Measurements from ENCODE around the gene UGT1A1. TPM values are rescaled to one million over a fixed set of nuclear protein-coding genes. Genes with fewer than 3 reads are reported as not detected.

The UGT1A1 gene
- total and polyA plus RNA-seq, 2 donors (not counting 1 experiment from before 2014, with no cell fraction given): not detected

DNA sequence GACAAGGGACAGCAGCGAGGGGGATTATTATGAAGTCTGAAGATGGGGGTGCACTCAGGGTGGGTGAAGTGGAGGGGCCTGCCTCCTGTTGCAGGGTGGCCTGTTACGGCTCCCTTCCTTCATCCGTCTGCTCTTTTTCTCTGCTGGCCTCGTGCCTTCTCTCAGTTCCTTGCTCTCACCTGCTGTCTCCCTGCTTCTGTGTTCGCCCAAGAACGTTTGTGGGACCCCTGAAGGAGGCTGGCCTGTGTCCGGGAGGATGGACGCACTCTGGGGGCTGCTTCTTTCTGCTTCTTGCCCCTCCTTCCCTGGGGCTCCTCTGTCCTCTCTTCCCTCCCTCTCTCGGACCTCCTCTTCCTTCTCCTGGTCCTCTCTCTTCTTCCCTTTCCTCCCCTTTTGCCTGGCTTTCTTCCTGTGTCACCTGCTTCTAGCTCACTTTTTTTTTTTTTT lies 31.8 kb downstream of the UGT1A1 start:
- Histone ChIP-seq H2AFZ (ENCODE audit: insufficient read depth, low read depth, low read length, poor library complexity, severe bottlenecking) (no peak overlapping the region), H3K27ac (ENCODE audit: low read length in 2 of 2) (no peak overlapping the region), H3K36me3 (replicated peaks in 1 of 2; ENCODE audit: control extremely low read depth in 1 of 2, control insufficient read depth in 1 of 2, extremely low read depth in 1 of 2, insufficient read depth in 2 of 2, low read length in 1 of 2) (no peaks in the 10 kb centered on the region), H3K27me3 (replicated peaks in 1 of 4; ENCODE audit: control extremely low read depth in 1 of 4, control insufficient read depth in 3 of 4, insufficient read depth in 4 of 4, low read length in 3 of 4) (no peaks in the 10 kb centered on the region), H3K4me2 (replicated peaks; ENCODE audit: low read depth, low read length, poor library complexity, severe bottlenecking) (no peak overlapping the region), H3K9ac (ENCODE audit: low read length) (no peak overlapping the region), H3K4me1 (ENCODE audit: control insufficient read depth in 2 of 2, insufficient read depth in 2 of 2, low read length in 2 of 2) (no peaks in the 10 kb centered on the region), H3K79me2 (ENCODE audit: control insufficient read depth, insufficient read depth, low read length) (no peaks in the 10 kb centered on the region), H3K4me3 (ENCODE audit: control extremely low read depth in 1 of 5, extremely low read depth in 1 of 5, insufficient read depth in 1 of 5, low read depth in 2 of 5, low read length in 4 of 5) (no peak overlapping the region), H4K20me1 (ENCODE audit: control insufficient read depth, insufficient read depth, low read length, poor library complexity, severe bottlenecking) (no peaks in the 10 kb centered on the region), H3K9me3 (ENCODE audit: control extremely low read depth in 1 of 3, control insufficient read depth in 2 of 3, insufficient read depth in 1 of 3, low read length in 2 of 3) (peaks cover 0 to 8% (median 0%) of the 10 kb centered on the region in 3 donors)
- Mint-ChIP-seq H3K4me3 (no peak overlapping the region), H3K4me1 (no peaks in the 10 kb centered on the region), H3K9me3 (ENCODE audit: insufficient read depth) (peaks cover 2% of the 10 kb centered on the region), H3K27ac (no peak overlapping the region), H3K27me3 (peaks cover 6% of the 10 kb centered on the region)
- ATAC-seq (ENCODE audit: low read depth) (no peak), DNase-seq (no peak)
- no peak for TF ChIP-seq EZH2 (IDR thresholded peaks at IDR 0.05; ENCODE audit: borderline replicate concordance, insufficient read depth, low read depth, low read length, poor library complexity, severe bottlenecking)
- TF ChIP-seq, protein P1, sequence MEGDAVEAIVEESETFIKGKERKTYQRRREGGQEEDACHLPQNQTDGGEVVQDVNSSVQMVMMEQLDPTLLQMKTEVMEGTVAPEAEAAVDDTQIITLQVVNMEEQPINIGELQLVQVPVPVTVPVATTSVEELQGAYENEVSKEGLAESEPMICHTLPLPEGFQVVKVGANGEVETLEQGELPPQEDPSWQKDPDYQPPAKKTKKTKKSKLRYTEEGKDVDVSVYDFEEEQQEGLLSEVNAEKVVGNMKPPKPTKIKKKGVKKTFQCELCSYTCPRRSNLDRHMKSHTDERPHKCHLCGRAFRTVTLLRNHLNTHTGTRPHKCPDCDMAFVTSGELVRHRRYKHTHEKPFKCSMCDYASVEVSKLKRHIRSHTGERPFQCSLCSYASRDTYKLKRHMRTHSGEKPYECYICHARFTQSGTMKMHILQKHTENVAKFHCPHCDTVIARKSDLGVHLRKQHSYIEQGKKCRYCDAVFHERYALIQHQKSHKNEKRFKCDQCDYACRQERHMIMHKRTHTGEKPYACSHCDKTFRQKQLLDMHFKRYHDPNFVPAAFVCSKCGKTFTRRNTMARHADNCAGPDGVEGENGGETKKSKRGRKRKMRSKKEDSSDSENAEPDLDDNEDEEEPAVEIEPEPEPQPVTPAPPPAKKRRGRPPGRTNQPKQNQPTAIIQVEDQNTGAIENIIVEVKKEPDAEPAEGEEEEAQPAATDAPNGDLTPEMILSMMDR (IDR thresholded peaks at IDR 0.05): no peak
- POLR2A ChIA-PET: no interaction called here
- intact Hi-C loops (cut with micrococcal nuclease): no loop called here
- WGBS (ENCODE audit: insufficient coverage): 78% methylated on average over 9 of the region's 9 CpGs
- CTCF ChIA-PET: no interaction called here

DNA sequence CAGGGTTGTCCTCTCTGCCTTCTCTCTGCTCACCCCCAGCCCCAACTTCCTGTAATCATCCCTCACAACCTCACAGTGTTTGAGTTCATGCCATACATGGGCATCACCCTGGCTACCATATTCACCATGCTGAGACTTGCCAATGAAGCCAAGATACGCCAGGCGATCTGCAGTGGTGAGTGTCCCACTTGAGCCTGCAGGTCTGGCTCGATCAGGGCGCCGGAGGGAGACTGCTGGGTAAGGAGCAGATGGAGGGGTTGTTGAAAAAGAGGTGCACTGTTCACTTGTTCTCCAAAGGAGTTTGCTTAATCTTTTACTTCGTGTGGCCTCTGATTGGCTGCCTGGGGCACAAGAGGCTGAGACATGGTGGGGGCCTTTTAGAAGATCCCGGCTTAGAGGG lies 32.6 kb downstream of the UGT1A1 start:
- peaks cover 6% of the 10 kb centered on the region for H3K27me3 Mint-ChIP-seq
- peaks cover 2% of the 10 kb centered on the region for H3K9me3 Mint-ChIP-seq (ENCODE audit: insufficient read depth)
- Histone ChIP-seq H3K27ac (ENCODE audit: low read length in 2 of 2) (no peak overlapping the region), H3K36me3 (replicated peaks in 1 of 2; ENCODE audit: control extremely low read depth in 1 of 2, control insufficient read depth in 1 of 2, extremely low read depth in 1 of 2, insufficient read depth in 2 of 2, low read length in 1 of 2) (no peaks in the 10 kb centered on the region), H2AFZ (ENCODE audit: insufficient read depth, low read depth, low read length, poor library complexity, severe bottlenecking) (no peak overlapping the region), H3K27me3 (replicated peaks in 1 of 4; ENCODE audit: control extremely low read depth in 1 of 4, control insufficient read depth in 3 of 4, insufficient read depth in 4 of 4, low read length in 3 of 4) (no peaks in the 10 kb centered on the region), H3K79me2 (ENCODE audit: control insufficient read depth, insufficient read depth, low read length) (no peaks in the 10 kb centered on the region), H3K4me2 (replicated peaks; ENCODE audit: low read depth, low read length, poor library complexity, severe bottlenecking) (no peak overlapping the region), H3K4me3 (ENCODE audit: control extremely low read depth in 1 of 5, extremely low read depth in 1 of 5, insufficient read depth in 1 of 5, low read depth in 2 of 5, low read length in 4 of 5) (no peak overlapping the region), H3K9me3 (ENCODE audit: control extremely low read depth in 1 of 3, control insufficient read depth in 2 of 3, insufficient read depth in 1 of 3, low read length in 2 of 3) (peaks cover 0 to 8% (median 0%) of the 10 kb centered on the region in 3 donors), H4K20me1 (ENCODE audit: control insufficient read depth, insufficient read depth, low read length, poor library complexity, severe bottlenecking) (no peaks in the 10 kb centered on the region), H3K9ac (ENCODE audit: low read length) (no peak overlapping the region), H3K4me1 (ENCODE audit: control insufficient read depth in 2 of 2, insufficient read depth in 2 of 2, low read length in 2 of 2) (no peaks in the 10 kb centered on the region)
- no peak for DNase-seq
- no peak for ATAC-seq (ENCODE audit: low read depth)
- no peak for TF ChIP-seq EZH2 (IDR thresholded peaks at IDR 0.05; ENCODE audit: borderline replicate concordance, insufficient read depth, low read depth, low read length, poor library complexity, severe bottlenecking)
- TF ChIP-seq, protein P1 (IDR thresholded peaks at IDR 0.05): no peak
- POLR2A ChIA-PET: no interaction called here
- intact Hi-C loops (cut with micrococcal nuclease): no loop called here
- CTCF ChIA-PET: no interaction called here
- 95% methylated on average over 6 of the region's 7 CpGs for WGBS (ENCODE audit: insufficient coverage)
- no peak overlapping the region for H3K4me3 Mint-ChIP-seq
- H3K27ac Mint-ChIP-seq: no peak overlapping the region
- H3K4me1 Mint-ChIP-seq: no peaks in the 10 kb centered on the region
